ENCODE measurements around the gene PGA4. TPM values are rescaled to one million over a fixed set of nuclear protein-coding genes. Genes with fewer than 3 reads are reported as not detected.

The PGA4 gene
- total and polyA plus RNA-seq, 2 of the 8 experiments (the other 6 are each of a cell fraction or from before 2014, with no cell fraction given), result 1.3 TPM; not detected in 1

GRCh38 chr11:61198948-61199523 is 23.1 kb upstream of the PGA4 start:
- Histone ChIP-seq H3K9me3 (ENCODE audit: insufficient read depth in 2 of 2, low read depth in 1 of 2, low read length in 1 of 2) (0 out of 4 replicates have a peak, but pooled peaks cover 0 to 3% of the 10 kb centered on the region in 2 experiments), H3K9ac (replicated peaks in 1 of 4; ENCODE audit: extremely low read depth in 1 of 4, low read depth in 3 of 4, low read length in 3 of 4) (no peak overlapping the region), H2BK20ac (ENCODE audit: low read length) (no peak overlapping the region), H4K8ac (ENCODE audit: extremely low read depth, insufficient read depth, low read length) (no peak overlapping the region), H3K23ac (ENCODE audit: insufficient read length) (no peak overlapping the region), H4K5ac (ENCODE audit: insufficient read length, low read depth, low read length) (no peak overlapping the region), H3K23me2 (ENCODE audit: low read depth, low read length) (no peaks in the 10 kb centered on the region), H4K91ac (replicated peaks; ENCODE audit: insufficient read length, low read length) (no peak overlapping the region), H4K20me1 (replicated peaks in 1 of 2; ENCODE audit: control insufficient read depth in 1 of 2, insufficient read depth in 2 of 2, low read length in 2 of 2) (no peaks in the 10 kb centered on the region), H3K56ac (replicated peaks; ENCODE audit: insufficient read length, low read depth, low read length) (no peak overlapping the region), H2BK120ac (replicated peaks; ENCODE audit: low read depth, low read length) (no peak overlapping the region), H3K4me3 (ENCODE audit: extremely low read depth in 1 of 4, insufficient read depth in 2 of 4, low read depth in 3 of 4, low read length in 4 of 4) (no peak overlapping the region), H3K36me3 (ENCODE audit: control insufficient read depth in 2 of 4, insufficient read depth in 4 of 4, low read length in 3 of 4) (no peaks in the 10 kb centered on the region), H2AK5ac (ENCODE audit: low read depth, low read length) (no peak overlapping the region), H3K27me3 (replicated peaks in 1 of 4; ENCODE audit: control insufficient read depth in 3 of 4, extremely low read depth in 1 of 4, insufficient read depth in 3 of 4, low read length in 3 of 4) (no peaks in the 10 kb centered on the region), H2AFZ (ENCODE audit: low read length) (no peak overlapping the region), H3K27ac (ENCODE audit: low read depth, low read length) (no peak overlapping the region), H3K4ac (replicated peaks; ENCODE audit: insufficient read length, low read depth, low read length) (no peak overlapping the region), H2BK5ac (ENCODE audit: low read depth, low read length) (no peak overlapping the region), H3K79me2 (ENCODE audit: control insufficient read depth in 1 of 2, insufficient read depth in 2 of 2, low read length in 2 of 2) (no peaks in the 10 kb centered on the region), H3K14ac (ENCODE audit: insufficient read length) (no peak overlapping the region), H2BK15ac (ENCODE audit: low read length) (no peak overlapping the region), H3K4me2 (ENCODE audit: insufficient read depth in 1 of 2, low read depth in 2 of 2, low read length in 2 of 2) (no peak overlapping the region), H2BK12ac (ENCODE audit: low read depth, low read length) (no peak overlapping the region), H3K4me1 (replicated peaks in 1 of 4; ENCODE audit: control insufficient read depth in 3 of 4, insufficient read depth in 4 of 4, low read length in 3 of 4) (peaks cover 0 to 3% (median 0%) of the 10 kb centered on the region in 4 experiments; a peak in 2 of 7 replicates), H3K18ac (ENCODE audit: extremely low read depth, low read length) (no peak overlapping the region), H3K79me1 (ENCODE audit: low read depth, low read length) (no peaks in the 10 kb centered on the region)
- DNase-seq (ENCODE audit: low read depth in 1 of 2, low spot score in 2 of 2) (no peak), FAIRE-seq (no peak)
- ChIA-PET POLR2A (ENCODE audit: partially characterized antibody) (no interaction called here), CTCF (ENCODE audit: partially characterized antibody) (no interaction called here)
- TF ChIP-seq KDM5A (IDR thresholded peaks at IDR 0.05; ENCODE audit: low read length), result no peak
- TF ChIP-seq GTF2F1 (IDR thresholded peaks at IDR 0.05; ENCODE audit: borderline replicate concordance, low read depth, low read length), result no peak
- 92% methylated on average over 4 of the region's 4 CpGs; no CpG with 5 or more reads in 1 of the 2 experiments for WGBS, 2 experiments (ENCODE audit: extremely low coverage in 1 of 2, insufficient coverage in 1 of 2, insufficient read length in 1 of 2, insufficient replicate concordance in 2 of 2, low coverage in 1 of 2, low lambda C conversion rate in 2 of 2, missing lambda C conversion rate in 1 of 2)
